Measurements from ENCODE around the gene C2CD3. TPM values are rescaled to one million over a fixed set of nuclear protein-coding genes. Genes with fewer than 3 reads are reported as not detected.

C2CD3 gene
- total and polyA plus RNA-seq, 10 donors: 5.7 to 49.2 (median 31.8) TPM

DNA sequence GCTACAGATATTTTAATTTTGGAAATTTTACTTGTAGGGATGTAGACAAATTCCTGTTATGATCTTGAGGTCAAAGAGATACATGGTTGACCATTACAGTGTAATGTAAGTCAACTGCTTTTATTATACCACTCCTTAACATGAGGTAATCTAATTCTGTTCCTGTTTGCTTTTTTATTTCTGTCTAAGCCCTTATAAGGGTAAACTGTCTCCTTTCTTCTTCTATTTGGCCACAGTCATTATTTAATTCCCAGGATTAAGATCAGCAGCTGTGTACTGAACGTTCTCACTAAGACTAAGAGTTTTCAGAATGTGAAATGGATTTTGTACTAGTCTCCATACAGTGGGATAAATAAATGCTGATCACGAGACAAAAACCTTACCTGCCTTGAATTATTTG lies 32.8 kb downstream of the C2CD3 start:
- intact Hi-C loops (cut with DNase I; ENCODE audit: low total_unique reads): no loop called here
- TF ChIP-seq POLR2AphosphoS5 (IDR thresholded peaks at IDR 0.05): no peak
- TF ChIP-seq CTCF (IDR thresholded peaks at IDR 0.05 in 8 of 11, conservative IDR thresholded peaks at IDR 0.05 in 3 of 11): no peak
- no peak for TF ChIP-seq POLR2A (IDR thresholded peaks at IDR 0.05)
- H3K36me3 ChIP-seq: peaks cover 0 to 67% (median 37%) of the 10 kb centered on the region in 6 donors
- no peak overlapping the region for H3K27ac ChIP-seq
- WGBS, 5 donors: 88 to 97% (median 96%) methylated on average over 2 of the region's 2 CpGs
- no peaks in the 10 kb centered on the region for H3K27me3 ChIP-seq (replicated peaks in 1 of 7)
- DNase-seq: no peak
- no peaks in the 10 kb centered on the region for H3K4me1 ChIP-seq
- no peaks in the 10 kb centered on the region for H3K9me3 ChIP-seq
- no peak overlapping the region for H3K4me3 ChIP-seq

- Histone ChIP-seq H3K27me3 (replicated peaks in 1 of 7) (no peaks in the 10 kb centered on the region), H3K4me1 (no peaks in the 10 kb centered on the region), H3K4me3 (no peak overlapping the region), H3K27ac (no peak overlapping the region), H3K9me3 (no peaks in the 10 kb centered on the region), H3K36me3 (peaks cover 0 to 95% (median 51%) of the 10 kb centered on the region in 6 donors)
- intact Hi-C loops (cut with DNase I; ENCODE audit: low total_unique reads): no loop called here
- TF ChIP-seq POLR2AphosphoS5 (IDR thresholded peaks at IDR 0.05): no peak
- TF ChIP-seq POLR2A (IDR thresholded peaks at IDR 0.05): no peak
- TF ChIP-seq CTCF (IDR thresholded peaks at IDR 0.05 in 8 of 11, conservative IDR thresholded peaks at IDR 0.05 in 3 of 11): no peak
- 93 to 95% (median 94%) methylated on average over 3 of the region's 3 CpGs for WGBS, 5 donors
- DNase-seq: no peak
Observed at GRCh38 chr11:74135127-74135840, 35.5 kb downstream of the C2CD3 start.

- no peaks in the 10 kb centered on the region for H3K27me3 ChIP-seq (replicated peaks in 1 of 7)
- H3K9me3 ChIP-seq: no peaks in the 10 kb centered on the region
- TF ChIP-seq CTCF (IDR thresholded peaks at IDR 0.05 in 8 of 11, conservative IDR thresholded peaks at IDR 0.05 in 3 of 11): no peak
- TF ChIP-seq POLR2AphosphoS5 (IDR thresholded peaks at IDR 0.05): no peak
- TF ChIP-seq POLR2A (IDR thresholded peaks at IDR 0.05): no peak
- H3K4me1 ChIP-seq: no peaks in the 10 kb centered on the region
- intact Hi-C loops (cut with DNase I; ENCODE audit: low total_unique reads): no loop called here
- no peak for DNase-seq
- WGBS, 5 donors: 96 to 99% (median 98%) methylated on average over 3 of the region's 3 CpGs
- no peak overlapping the region for H3K4me3 ChIP-seq
- H3K36me3 ChIP-seq: peaks cover 0 to 100% (median 51%) of the 10 kb centered on the region in 6 donors
- no peak overlapping the region for H3K27ac ChIP-seq
Observed at GRCh38 chr11:74134661-74135060, 36.1 kb downstream of the C2CD3 start.

DNA sequence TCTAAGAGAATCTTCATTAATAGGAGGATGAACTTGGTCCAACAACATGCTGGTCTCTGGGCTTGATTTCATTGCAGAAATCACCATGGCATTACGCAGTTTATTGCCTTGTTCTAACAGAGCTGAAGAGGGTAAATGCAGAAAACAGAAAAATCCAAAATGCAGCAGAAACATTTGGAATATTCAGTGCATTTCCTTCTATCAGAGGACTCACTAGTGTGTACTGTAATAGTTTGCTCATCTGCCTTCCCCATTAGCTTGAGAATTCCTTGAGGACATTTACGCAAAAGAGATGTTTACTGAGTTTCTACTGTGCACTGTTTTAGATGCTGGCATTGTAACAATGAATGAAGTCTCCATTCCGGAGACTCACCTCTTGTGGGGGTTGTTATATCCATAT lies 37.4 kb downstream of the C2CD3 start:
- DNase-seq: no peak
- intact Hi-C loops (cut with DNase I; ENCODE audit: low total_unique reads): no loop called here
- Histone ChIP-seq H3K36me3 (peaks cover 0 to 98% (median 44%) of the 10 kb centered on the region in 6 donors), H3K4me1 (no peaks in the 10 kb centered on the region), H3K9me3 (no peaks in the 10 kb centered on the region), H3K4me3 (no peak overlapping the region), H3K27ac (no peak overlapping the region), H3K27me3 (replicated peaks in 1 of 7) (no peaks in the 10 kb centered on the region)
- TF ChIP-seq CTCF (IDR thresholded peaks at IDR 0.05 in 8 of 11, conservative IDR thresholded peaks at IDR 0.05 in 3 of 11) (no peak), POLR2AphosphoS5 (IDR thresholded peaks at IDR 0.05) (no peak)
- 95 to 98% (median 98%) methylated on average over 3 of the region's 3 CpGs for WGBS, 5 donors
